GM19035 (cell line): ENCODE results near the gene HSPBAP1.
"Not testable (repeated sequence)": the region's sequence is repeated elsewhere in the genome, so short reads cannot be mapped to it uniquely, and the experiment has no call there.

Experiments
- ATAC-seq: cut with Tn5 transposase; IDR thresholded peaks from one replicate; pipeline ENCODE4 v1.9.1; 2021; ENCODE audit not compliant: unreplicated experiment

HSPBAP1 gene

DNA sequence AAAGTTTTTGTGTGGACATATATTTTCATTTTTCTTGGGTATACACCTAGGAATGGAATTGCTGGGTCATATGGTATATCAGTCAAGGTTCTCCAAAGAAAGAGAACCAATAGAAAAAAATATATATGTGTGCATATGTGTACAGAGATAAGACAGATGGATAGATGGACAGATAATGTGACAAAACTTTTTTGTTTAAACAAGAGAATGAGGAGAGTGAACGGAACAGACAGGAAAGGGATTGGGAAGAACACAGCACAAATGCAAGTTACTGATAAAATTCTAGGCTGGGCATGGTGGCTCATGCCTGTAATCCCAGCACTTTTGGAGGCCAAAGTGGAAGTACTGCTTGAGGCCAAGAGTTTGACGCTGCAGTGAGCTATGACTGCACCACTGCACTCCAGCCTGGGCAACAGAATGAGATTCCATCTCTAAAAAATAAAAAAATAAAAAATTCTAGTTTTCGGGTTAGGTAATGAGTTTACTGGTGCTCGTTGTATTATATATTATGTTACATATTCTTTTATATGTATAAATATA, 50.0 kb downstream of the HSPBAP1 start:
- ATAC-seq, result no peak

DNA sequence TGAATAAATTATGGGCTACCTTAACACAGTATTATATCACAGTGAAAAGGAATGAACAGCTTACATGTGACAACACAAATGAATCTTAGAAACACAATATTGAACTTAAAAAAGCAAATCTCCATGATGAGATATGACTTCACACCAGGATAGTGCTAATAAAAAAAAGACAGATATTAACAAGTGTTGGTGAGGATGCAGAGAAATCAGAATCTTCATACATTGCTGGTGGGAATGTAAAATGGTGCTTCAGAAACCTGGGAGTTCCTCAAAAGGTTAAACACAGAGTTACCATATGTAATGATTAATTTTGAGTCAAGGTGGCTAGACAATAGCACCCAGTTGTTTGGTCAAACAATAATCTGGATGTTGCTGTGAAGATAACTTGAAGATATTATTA, 51.4 kb downstream of the HSPBAP1 start:
- no peak for ATAC-seq

DNA sequence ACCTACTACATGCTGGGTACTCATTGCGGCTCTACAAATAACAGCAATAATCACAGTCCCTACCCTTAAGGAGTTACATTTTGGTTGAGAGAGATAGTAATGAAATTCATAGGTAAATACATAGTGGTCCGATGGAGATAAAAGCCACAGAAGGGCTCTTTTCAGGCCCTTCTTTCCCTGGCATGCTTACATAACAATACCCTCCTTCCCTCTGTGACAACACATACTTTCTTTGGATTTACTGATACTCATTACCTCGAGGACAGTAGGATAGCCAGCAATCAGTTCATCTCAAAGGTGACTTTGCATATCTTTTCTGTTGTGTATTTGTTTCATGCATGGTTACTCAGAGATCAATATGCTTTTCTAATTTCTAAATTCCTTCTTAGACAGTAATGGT, 54.5 kb downstream of the HSPBAP1 start:
- ATAC-seq, result no peak

DNA sequence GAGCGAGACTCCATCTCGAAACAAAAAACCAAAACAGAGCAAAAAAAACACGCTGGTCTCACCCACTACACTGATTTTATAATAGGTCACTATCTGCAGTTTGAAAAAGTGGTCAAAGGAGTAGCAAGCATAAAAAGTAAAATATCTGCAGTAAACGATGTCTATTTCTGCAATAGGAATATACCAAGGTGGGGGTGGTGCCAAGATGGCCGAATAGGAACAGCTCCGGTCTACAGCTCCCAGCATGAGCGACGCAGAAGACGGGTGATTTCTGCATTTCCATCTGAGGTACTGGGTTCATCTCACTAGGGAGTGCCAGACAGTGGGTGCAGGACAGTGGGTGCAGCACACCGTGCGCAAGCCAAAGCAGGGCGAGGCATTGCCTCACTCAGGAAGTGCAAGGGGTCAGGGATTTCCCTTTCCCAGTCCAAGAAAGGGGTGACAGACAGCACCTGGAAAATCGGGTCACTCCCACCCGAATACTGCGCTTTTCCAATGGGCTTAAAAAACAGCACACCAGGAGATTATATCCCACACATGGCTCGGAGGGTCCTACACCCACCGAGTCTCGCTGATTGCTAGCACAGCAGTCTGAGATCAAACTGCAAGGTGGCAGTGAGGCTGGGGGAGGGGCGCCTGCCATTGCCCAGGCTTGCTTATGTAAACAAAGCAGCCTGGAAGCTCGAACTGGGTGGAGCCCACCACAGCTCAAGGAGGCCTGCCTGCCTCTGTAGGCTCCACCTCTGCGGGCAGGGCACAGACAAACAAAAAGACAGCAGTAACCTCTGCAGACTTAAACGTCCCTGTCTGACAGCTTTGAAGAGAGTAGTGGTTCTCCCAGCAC, 60.7 kb downstream of the HSPBAP1 start:
- ATAC-seq, result not testable (repeated sequence)

DNA sequence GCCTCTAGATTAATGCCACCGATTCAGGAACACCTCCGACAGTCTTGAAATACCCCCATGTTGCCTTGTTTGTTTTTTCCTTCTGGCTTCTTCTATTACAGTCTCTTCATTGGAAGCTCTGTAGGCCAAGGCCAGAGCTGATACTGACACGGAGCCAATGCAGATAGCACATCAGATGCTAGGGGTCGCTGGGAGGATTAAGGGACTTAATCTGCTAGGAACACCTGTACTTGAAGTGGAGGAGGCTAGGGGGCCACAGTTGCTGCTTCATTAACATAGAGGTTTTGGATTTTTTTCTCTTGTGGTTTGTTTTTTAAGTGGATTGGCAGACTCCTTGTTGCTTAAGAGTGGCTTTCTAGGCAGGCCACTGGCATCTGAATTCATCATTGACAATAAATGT, 63.4 kb downstream of the HSPBAP1 start:
- ATAC-seq, result no peak

DNA sequence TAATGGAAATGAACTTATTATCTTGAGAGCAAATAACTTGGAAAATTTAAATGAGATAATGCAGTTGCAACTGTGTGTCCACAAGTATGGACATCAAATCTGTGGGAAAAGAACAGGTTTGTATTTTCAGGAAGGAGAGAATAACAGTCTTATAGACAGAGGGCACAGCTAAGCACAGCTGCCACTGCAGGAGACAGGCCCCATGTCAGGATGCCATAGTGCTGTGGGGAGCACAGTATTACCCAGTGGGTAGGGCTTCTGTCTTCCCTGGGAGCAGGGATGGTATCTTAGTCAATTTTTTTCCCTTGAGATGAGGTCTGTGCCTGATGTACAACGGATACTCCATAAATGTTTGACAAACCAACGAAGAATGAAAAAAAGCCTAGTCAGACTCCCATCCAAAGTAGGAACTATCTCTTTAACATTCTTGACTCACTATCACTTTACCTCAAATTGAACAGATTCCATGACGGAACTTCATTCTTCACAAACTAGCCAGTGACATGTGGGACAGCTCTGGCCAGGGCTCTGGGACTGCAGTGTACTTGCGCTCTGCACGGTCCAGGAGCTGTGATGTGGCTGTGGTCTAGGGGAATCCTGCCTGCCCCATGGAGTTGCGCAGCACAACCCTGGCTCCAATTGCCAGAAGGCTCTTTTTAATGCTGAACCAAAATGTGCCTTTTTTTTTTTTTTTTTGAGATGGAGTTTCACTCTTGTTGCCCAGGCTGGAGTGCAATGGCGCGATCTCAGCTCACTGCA, 64.7 kb downstream of the HSPBAP1 start:
- ATAC-seq, result no peak

DNA sequence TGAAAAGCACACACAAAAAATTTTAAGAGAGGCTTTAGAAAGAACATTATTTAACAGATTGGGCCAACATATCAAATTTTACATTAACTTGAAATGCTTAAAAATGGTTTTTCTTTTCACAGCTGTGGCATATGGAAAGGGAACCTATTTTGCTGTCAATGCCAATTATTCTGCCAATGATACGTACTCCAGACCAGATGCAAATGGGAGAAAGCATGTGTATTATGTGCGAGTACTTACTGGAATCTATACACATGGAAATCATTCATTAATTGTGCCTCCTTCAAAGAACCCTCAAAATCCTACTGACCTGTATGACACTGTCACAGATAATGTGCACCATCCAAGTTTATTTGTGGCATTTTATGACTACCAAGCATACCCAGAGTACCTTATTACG, 65.4 kb downstream of the HSPBAP1 start:
- no peak for ATAC-seq

DNA sequence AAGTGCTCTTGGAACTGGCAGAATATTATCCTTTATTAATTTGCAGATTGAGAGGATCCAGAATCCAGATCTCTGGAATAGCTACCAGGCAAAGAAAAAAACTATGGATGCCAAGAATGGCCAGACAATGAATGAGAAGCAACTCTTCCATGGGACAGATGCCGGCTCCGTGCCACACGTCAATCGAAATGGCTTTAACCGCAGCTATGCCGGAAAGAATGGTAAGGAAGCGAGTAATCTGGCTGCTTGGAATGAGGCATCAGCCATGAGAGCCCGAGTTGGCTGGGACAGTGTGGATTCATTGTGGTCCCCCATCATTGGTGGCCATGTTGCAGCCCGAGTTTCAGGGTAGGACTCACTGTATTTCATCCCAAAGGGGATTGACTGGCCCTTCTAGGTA, 65.9 kb downstream of the HSPBAP1 start:
- ATAC-seq, result no peak

DNA sequence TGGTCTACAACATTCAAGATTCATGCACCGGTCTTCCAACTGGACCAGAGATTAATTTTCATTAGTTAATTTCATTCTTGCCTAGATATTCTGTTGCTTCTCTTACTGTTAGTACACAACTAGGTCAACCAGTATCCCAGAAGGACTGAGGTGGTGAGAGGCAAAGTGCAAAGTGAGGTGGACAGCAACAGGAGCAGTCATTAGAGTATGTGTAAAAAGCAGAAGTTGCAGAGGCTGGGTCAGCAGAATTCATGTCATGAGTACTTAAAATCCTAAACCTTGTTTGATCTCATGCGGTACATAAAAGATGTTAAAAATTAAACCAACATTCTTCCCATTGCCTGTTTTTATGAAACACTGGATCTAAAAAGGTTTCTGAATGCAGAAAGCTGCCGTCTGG, 66.3 kb downstream of the HSPBAP1 start:
- no peak for ATAC-seq

DNA sequence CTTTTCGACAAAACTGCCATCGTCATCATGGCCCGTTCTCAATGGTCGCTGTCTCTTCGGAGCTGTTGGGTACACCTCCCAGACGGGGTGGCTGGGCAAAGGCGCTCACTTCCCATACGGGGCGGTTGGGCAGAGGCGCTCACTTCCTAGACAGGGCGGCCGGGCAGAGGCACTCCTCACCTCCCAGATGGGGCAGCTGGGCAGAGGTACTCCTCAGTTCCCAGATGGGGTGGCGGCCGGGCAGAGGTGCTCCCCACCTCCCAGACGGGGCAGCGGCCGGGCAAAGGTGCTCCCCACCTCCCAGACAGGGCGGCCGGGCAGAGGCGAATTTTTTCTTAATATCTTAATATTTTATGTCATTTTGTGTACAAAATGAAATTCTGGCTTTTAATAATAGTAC, 68.5 kb downstream of the HSPBAP1 start:
- no peak for ATAC-seq

DNA sequence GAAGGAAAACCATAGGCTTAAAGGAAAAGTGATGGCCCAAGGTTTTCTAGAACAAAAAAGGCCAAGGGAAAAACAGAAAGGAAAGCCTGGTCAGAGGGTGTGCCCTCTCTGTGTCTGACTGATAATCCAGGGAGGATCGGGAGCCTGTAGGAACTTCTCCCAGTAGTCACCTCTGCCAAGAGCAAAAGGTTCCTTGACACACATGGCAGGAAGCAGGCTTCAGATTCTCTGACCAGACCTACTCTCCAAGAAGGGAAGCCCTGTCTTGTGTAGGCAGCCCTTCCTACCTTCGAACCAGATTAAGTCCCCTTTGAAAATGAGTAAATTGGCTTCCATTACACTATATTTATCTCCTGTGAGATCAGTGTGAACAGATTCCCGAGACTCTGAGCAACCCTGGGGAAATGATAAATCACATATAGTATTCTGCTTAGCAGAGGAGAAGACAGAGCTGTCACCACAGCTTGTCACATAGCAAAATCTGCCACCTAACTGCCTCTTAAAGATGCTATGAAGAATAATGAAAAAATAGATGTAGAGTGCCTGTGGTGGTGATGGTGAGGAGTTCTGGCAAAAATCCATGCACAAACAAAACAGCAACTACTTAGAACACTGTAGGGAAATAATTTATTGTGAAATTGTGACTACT, 74.2 kb downstream of the HSPBAP1 start:
- ATAC-seq, result no peak

DNA sequence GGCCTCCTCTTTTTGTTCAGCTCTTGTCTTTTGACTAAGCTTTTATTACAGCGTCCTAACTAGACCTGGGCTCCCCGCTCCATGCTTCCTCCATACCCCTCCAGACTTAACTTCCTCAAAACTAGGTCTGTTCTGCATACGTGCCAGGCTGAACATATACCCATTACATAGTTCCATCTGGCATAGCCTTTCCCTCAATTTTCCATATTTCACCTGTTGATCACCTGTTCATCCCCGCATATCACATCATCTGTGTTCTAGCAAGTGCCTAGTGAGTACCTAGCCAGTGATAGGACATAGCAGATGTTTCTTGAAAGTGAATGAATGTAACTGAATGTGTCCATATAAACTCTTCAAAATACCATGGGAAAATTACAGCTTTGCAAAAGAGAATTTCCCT, 77.0 kb downstream of the HSPBAP1 start:
- ATAC-seq, result no peak

DNA sequence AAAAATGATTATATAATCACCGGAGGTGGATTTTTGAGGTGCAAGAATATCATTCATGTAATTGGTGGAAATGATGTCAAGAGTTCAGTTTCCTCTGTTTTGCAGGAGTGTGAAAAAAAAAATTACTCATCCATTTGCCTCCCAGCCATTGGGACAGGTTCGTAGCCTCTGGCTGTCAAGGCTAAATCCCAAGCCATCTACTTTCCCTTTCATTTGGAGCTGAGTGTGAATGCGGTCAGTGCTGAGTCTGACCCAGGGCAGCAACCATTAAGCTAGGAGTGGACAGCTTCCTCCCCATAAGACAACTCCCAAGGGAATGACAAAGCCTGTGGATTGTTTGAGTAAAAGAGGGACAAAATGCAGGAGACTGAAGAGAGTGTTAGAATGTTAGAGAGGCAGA, 79.4 kb downstream of the HSPBAP1 start:
- ATAC-seq, result no peak

DNA sequence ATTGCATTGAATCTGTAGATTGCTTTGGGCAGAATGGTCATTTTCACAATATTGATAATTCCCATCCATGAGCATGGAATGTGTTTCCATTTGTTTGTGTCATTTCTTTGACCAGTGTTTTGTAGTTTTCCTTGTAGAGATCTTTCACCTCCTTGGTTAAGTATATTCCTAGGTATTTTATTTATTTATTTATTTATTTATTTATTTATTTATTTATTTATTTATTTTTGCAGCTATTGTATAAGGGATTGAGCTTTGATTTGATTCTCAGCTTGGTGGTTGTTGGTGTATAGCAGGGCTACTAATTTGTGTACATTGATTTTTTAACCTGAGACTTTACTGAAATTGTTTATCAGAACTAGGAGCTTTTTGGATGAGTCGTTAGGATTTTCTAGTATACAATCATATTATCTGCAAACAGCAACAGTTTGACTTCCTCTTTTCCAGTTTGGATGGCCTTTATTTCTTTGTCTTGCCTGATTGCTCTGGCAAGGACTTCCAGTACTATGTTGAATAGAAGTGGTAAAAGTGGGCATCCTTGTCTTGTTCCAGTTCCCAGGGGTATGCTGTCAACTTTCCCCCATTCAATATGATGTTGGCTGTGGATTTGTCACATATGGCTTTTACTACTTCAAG, 82.9 kb downstream of the HSPBAP1 start:
- not testable (repeated sequence) for ATAC-seq

DNA sequence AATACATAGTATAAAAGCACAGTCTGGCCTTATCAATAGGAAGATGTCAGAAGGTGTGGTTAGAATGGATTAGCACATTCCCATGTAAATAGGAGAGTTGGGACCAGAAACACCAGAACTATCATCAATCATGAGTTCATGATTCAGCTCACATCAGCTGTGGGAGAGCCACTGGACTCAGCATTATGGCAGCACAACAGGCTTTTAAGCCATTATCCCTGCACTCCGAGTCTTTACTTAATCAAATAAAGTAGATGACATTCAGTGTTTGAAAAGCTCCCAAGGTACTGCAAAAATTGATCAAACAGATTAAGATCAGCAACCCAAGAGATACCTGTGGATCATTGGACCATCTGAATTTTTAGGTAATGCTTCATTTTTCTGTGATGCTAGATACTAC, 88.3 kb downstream of the HSPBAP1 start:
- no peak for ATAC-seq

DNA sequence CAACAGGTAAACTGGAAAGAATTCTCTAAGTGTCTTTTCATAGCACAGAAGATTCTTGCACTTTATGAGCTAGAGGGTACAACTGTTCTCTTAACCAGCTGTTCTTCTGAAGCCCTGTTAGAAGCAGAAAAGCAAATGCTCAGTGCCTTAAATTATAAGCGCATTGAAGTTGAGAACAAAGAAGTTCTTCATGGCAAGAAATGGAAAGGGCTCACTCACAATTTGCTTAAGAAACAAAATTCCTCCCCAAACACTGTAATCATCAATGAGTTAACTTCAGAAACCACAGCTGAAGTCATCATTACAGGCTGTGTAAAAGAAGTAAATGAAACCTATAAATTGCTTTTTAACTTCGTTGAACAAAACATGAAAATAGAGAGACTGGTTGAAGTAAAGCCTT, 93.4 kb downstream of the HSPBAP1 start:
- no peak for ATAC-seq

DNA sequence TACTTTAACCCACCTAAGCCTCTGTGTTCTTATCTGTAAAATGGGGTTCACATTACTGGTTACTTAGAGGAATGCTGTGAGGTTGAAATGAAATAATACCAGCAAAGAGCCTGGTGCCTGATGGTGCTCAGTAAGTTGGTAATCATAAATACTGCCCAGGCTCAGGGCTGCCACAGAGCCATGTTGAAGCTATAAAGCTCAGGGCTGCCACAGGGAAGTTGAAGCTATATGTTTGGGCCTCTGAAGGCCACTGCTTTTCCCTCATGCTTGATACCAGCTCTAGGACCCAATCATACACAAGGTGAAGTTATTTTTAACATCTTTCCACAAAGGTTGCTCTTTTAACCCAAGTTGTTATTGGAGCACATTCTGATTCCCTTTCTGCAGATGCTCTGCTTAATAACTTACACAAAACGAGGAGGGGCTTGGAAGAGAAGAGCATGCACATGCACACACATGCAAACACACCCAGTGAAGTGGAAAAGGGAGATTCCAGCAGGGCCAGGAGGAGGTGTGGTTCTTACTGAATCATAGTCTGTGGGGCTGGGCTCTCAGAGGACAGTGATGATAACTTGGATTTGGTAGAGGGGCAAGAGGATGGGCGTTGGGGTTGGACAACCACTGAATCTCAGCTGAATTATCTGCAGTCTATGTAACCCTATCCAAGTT, 95.5 kb downstream of the HSPBAP1 start:
- peak; percentile 59 for ATAC-seq

DNA sequence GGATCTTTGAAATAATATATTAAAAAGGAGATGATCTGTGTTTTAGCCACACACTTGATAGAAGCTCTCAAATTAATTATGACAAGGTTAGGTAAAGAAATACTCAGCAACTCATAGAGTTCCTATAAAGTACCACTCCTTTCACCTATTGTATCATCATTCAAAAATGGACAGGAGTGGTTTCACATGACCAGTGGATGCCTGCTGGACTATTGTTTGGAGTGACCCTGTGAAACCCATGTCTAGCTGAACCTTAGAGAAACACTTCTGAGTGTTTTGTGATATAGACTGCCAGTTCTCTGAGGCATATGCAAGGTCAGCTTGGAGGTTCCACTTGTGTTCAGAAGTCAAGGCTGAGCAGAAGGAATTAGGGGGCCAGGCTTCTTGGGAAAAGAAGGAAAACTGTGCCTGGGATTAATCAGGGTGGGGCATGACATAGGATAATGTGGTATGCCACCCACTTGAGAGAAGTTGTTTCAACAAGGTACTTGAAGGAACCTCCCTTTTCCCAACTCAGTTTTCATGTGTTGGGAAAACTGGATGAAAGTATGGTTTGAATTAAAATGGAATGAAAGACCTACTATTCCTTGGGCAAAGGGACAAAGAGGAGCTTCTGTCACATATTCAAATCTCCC, 97.6 kb downstream of the HSPBAP1 start:
- no peak for ATAC-seq

DNA sequence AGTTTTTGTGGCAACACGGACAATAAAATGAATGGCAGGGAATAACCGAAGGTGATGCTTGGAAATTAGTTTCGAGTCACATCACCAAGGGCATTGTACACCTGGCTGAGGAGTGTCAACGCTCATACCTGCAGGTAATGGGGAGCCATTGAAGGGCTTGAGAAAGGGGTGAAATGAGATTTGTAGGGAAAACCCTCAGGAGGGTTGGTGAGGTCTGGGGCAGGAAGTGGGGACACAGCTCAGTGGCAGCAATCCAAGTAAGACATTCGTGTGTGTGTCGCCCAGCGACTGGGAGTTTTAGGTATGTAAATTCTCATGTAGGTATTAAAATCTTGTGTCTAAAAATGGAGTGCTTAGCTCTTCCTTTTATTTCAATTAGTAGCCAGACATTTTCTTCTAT, 98.7 kb downstream of the HSPBAP1 start:
- no peak for ATAC-seq

DNA sequence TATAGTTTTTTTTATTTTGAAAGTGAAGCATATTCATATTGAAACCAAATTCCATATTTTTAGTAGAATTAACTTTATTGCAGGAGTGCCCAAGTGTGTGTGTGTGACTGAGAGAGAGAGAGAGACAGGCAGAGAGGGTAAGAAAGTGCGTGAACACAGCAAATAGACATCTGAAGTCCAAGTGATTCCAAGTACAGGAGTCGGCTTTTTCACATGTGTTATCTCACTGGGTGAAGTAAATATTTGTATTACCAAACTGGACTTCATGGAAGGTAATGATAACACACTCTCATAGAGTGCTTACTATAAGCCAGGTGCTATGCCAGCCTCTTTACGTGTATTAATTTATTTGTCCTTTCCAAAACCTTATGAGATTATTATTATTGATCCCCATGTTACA, 101.0 kb downstream of the HSPBAP1 start:
- no peak for ATAC-seq
